ENCODE results near the gene SENP8. TPM values are rescaled to one million over a fixed set of nuclear protein-coding genes. Genes with fewer than 3 reads are reported as not detected.

Gene SENP8
- total RNA-seq, 4 donors from 2014 or later = 0.75 to 2.3 (median 1.9) TPM

GRCh38 chr15:72168808-72169190, 50.6 kb downstream of the SENP8 start:
- no peak for TF ChIP-seq CTCF (IDR thresholded peaks at IDR 0.05; ENCODE audit: low read depth)

GRCh38 chr15:72169236-72169920, 51.2 kb downstream of the SENP8 start:
- TF ChIP-seq CTCF (IDR thresholded peaks at IDR 0.05; ENCODE audit: low read depth) = no peak

- no peak for TF ChIP-seq CTCF (IDR thresholded peaks at IDR 0.05; ENCODE audit: low read depth)
Measured at GRCh38 chr15:72169921-72170611, 51.9 kb downstream of the SENP8 start.

- TF ChIP-seq CTCF (IDR thresholded peaks at IDR 0.05; ENCODE audit: low read depth) = no peak
Measured at GRCh38 chr15:72170691-72171090, 52.5 kb downstream of the SENP8 start.

GRCh38 chr15:72172796-72173195, 54.6 kb downstream of the SENP8 start:
- TF ChIP-seq CTCF (IDR thresholded peaks at IDR 0.05; ENCODE audit: low read depth) = no peak

- no peak for TF ChIP-seq CTCF (IDR thresholded peaks at IDR 0.05; ENCODE audit: low read depth)
Measured at GRCh38 chr15:72173401-72173800, 55.2 kb downstream of the SENP8 start.

- no peak for TF ChIP-seq CTCF (IDR thresholded peaks at IDR 0.05; ENCODE audit: low read depth)
Measured at GRCh38 chr15:72173864-72174550, 55.8 kb downstream of the SENP8 start.

Data from subcutaneous adipose tissue (tissue), 4 donors.